Adrenal gland (tissue), 12 donors: ENCODE data around the gene LCMT1. TPM values are rescaled to one million over a fixed set of nuclear protein-coding genes. Genes with fewer than 3 reads are reported as not detected.

ENCODE experiments used
- DNase-seq, 7 donors: peaks; one replicate each; pipeline ENCODE4 v3.0.0-alpha.2; 2019 to 2020
- H3K27ac ChIP-seq, 5 donors: fragments of 200-600 bp; sonication (generic) in 4 of 5; 1 replicate in 3 of 5; 2 replicates in 2 of 5; pipeline versions ENCODE4 v1.5.1 to v1.8.0; 2016 to 2020; ENCODE audit warnings: mild to moderate bottlenecking in 1 of 5
- H3K27me3 ChIP-seq: fragments of 200-600 bp; 2 replicates; pipeline ENCODE4 v1.8.0; 2021
- H3K36me3 ChIP-seq, 2 donors: fragments of 200-600 bp; replicated peaks in 1 of 2; 1 replicate in 1 of 2; 2 replicates in 1 of 2; pipeline versions ENCODE4 v1.5.1 to v1.8.0; 2018 to 2022
- H3K4me1 ChIP-seq, 2 donors: fragments of 200-600 bp; replicated peaks in 1 of 2; 1 replicate in 1 of 2; 2 replicates in 1 of 2; pipeline versions ENCODE4 v1.5.1 to v1.8.0; 2018 to 2021
- H3K4me3 ChIP-seq, 4 donors: fragments of 200-600 bp; sonication (generic) in 3 of 4; one replicate each; pipeline ENCODE4 v1.5.1; 2016 to 2018
- H3K9me3 ChIP-seq, 3 donors: fragments of 200-600 bp; sonication (generic) in 1 of 3; replicated peaks in 1 of 3; 1 replicate in 2 of 3; 2 replicates in 1 of 3; pipeline versions ENCODE4 v1.5.1 to v1.8.0; 2016 to 2021
- CTCF ChIP-seq, 6 experiments: fragments of 450-650 bp in 4 of 6; fragments of 200-600 bp in 2 of 6; sonication (generic) in 1 of 6; IDR thresholded peaks; 1 replicate in 5 of 6; 2 replicates in 1 of 6; pipeline versions ENCODE4 v1.5.1 to v1.8.0; 2016 to 2021; ENCODE audit warnings: antibody characterized with exemption in 6 of 6, mild to moderate bottlenecking in 2 of 6, moderate library complexity in 1 of 6
- POLR2A ChIP-seq, 2 donors: fragments of 450-650 bp; IDR thresholded peaks; one replicate each; pipeline ENCODE4 v1.6.1; 2017; ENCODE audit warnings: antibody characterized with exemption in 2 of 2, mild to moderate bottlenecking in 2 of 2, moderate library complexity in 1 of 2
- WGBS, 4 donors: extraction: QIAGEN DNeasy Blood & Tissue Kit in 2 of 4; methylation state at CpG; one replicate each; pipeline versions ENCODE4 v1.1.5 to v1.1.7; 2013 to 2017; 5-methylcytosine and 5-hydroxymethylcytosine counted together
- intact Hi-C, 2 donors: fragments of 100-400 bp; cut with DNase I; formaldehyde crosslinking; loops; one replicate each; pipeline versions ENCODE4 v1.14.1 to v1.15.0; 2022 to 2023
- polyA plus RNA-seq, 3 donors: library from polyadenylated mRNA; stranded (reverse); fragments of 200-250 nt in 2 of 3; fragments of 350-450 nt in 1 of 3; fragmentation: Illumina TruSeq in 1 of 3; extraction: RNeasy Lipid Tissue Mini Kit (QIAGEN cat#74804) in 1 of 3; gene quantifications; one replicate each; pipeline ENCODE4 v1.2.3, GENCODE V29; 2013 to 2014
- total RNA-seq, 9 donors: library from RNA; depleted of rRNA in 4 of 9; stranded (reverse); fragments of >200 nt in 4 of 9; fragments of 120-200 nt in 1 of 9; fragmentation: NEBNext Ultra II Directional in 1 of 9; extraction: Animal tissue kit (Norgen Biotek cat#: 25700) in 1 of 9; gene quantifications; one replicate each; pipeline versions ENCODE4 v1.1.0 to v1.2.4, GENCODE V29; 2013 to 2023
- donor health status: healthy with polysubstance abuse.
- donor health status: Bipolar disorder and iron deficiency.
- donor health status: DM: yes; HTN: yes; CAD: no.
- donor health status: DM: no; HTN: no; CAD: no.
- donor health status: DM: no; HTN: no; CAD: no.
- donor health status: DM: yes; HTN: yes; CAD: no.

The LCMT1 gene
- total and polyA plus RNA-seq, 12 donors: 28.1 to 60.3 (median 43.5) TPM

GRCh38 chr16:25087761-25088160 is 23.8 kb upstream of the LCMT1 start:
- no peak for DNase-seq
- no peaks in the 10 kb centered on the region for H3K27me3 ChIP-seq
- TF ChIP-seq CTCF (IDR thresholded peaks at IDR 0.05) (no peak), POLR2A (IDR thresholded peaks at IDR 0.05) (no peak)
- no peak overlapping the region for H3K4me3 ChIP-seq
- H3K27ac ChIP-seq: no peak overlapping the region
- 57 to 85% (median 70%) methylated on average over 5 of the region's 5 CpGs for WGBS, 4 donors
- no peaks in the 10 kb centered on the region for H3K36me3 ChIP-seq
- intact Hi-C loops: no loop called here
- no peaks in the 10 kb centered on the region for H3K4me1 ChIP-seq
- no peaks in the 10 kb centered on the region for H3K9me3 ChIP-seq

- intact Hi-C loops: no loop called here
- 72 to 82% (median 80%) methylated on average over 4 to 5 of the region's 5 CpGs for WGBS, 4 donors
- TF ChIP-seq CTCF (IDR thresholded peaks at IDR 0.05) (no peak), POLR2A (IDR thresholded peaks at IDR 0.05) (no peak)
- no peaks in the 10 kb centered on the region for H3K27me3 ChIP-seq
- H3K4me1 ChIP-seq: no peaks in the 10 kb centered on the region
- no peak for DNase-seq
- no peak overlapping the region for H3K4me3 ChIP-seq
- no peak overlapping the region for H3K27ac ChIP-seq
- H3K9me3 ChIP-seq: no peaks in the 10 kb centered on the region
- no peaks in the 10 kb centered on the region for H3K36me3 ChIP-seq
Measured at GRCh38 chr16:25089351-25089750, 22.2 kb upstream of the LCMT1 start.

GRCh38 chr16:25092441-25092840 is 19.1 kb upstream of the LCMT1 start:
- Histone ChIP-seq H3K27ac (no peak overlapping the region), H3K36me3 (no peaks in the 10 kb centered on the region), H3K4me3 (no peak overlapping the region), H3K27me3 (no peaks in the 10 kb centered on the region), H3K4me1 (no peaks in the 10 kb centered on the region), H3K9me3 (no peaks in the 10 kb centered on the region)
- 72 to 97% (median 87%) methylated on average over 6 to 10 of the region's 10 CpGs for WGBS, 4 donors
- no peak for DNase-seq
- TF ChIP-seq POLR2A (IDR thresholded peaks at IDR 0.05): no peak
- intact Hi-C loops: no loop called here

- no peak for TF ChIP-seq POLR2A (IDR thresholded peaks at IDR 0.05)
- no peak for TF ChIP-seq CTCF (IDR thresholded peaks at IDR 0.05)
Measured at GRCh38 chr16:25093208-25094061, 18.1 kb upstream of the LCMT1 start.

GRCh38 chr16:25094596-25094995 is 16.9 kb upstream of the LCMT1 start:
- 66 to 72% (median 67%) methylated on average over 8 of the region's 8 CpGs for WGBS, 4 donors
- TF ChIP-seq CTCF (IDR thresholded peaks at IDR 0.05): no peak
- TF ChIP-seq POLR2A (IDR thresholded peaks at IDR 0.05): no peak
- Histone ChIP-seq H3K27ac (no peak overlapping the region), H3K27me3 (no peaks in the 10 kb centered on the region), H3K9me3 (no peaks in the 10 kb centered on the region), H3K4me1 (no peaks in the 10 kb centered on the region), H3K36me3 (no peaks in the 10 kb centered on the region), H3K4me3 (no peak overlapping the region)
- DNase-seq: no peak
- intact Hi-C loops: no loop called here

More at GRCh38 chr16:25093208-25094061, 18.1 kb upstream of the LCMT1 start:
- intact Hi-C loops: no loop called here
- no peaks in the 10 kb centered on the region for H3K9me3 ChIP-seq
- H3K4me1 ChIP-seq: no peaks in the 10 kb centered on the region
- no peaks in the 10 kb centered on the region for H3K36me3 ChIP-seq
- 75 to 86% (median 80%) methylated on average over 10 of the region's 10 CpGs for WGBS, 4 donors
- no peak overlapping the region for H3K4me3 ChIP-seq
- no peak overlapping the region for H3K27ac ChIP-seq
- no peak for DNase-seq
- H3K27me3 ChIP-seq: no peaks in the 10 kb centered on the region
